Fibroblast of the conjunctiva (primary cell): ENCODE results near the gene LRMDA.

Source experiments
- DNase-seq: peaks from one replicate; pipeline ENCODE4 v3.0.0-alpha.2; 2010; ENCODE audit warnings: low read depth

Gene LRMDA

GRCh38 chr10:75836064-75836463, 404.6 kb downstream of the LRMDA start:
- no peak for DNase-seq

GRCh38 chr10:75838486-75838885, 407.1 kb downstream of the LRMDA start:
- DNase-seq: no peak

GRCh38 chr10:75839020-75839419, 407.6 kb downstream of the LRMDA start:
- no peak for DNase-seq

GRCh38 chr10:75841266-75841665, 409.8 kb downstream of the LRMDA start:
- DNase-seq: no peak

GRCh38 chr10:75845176-75845947, 413.9 kb downstream of the LRMDA start:
- DNase-seq: no peak

- DNase-seq: no peak
Observed at GRCh38 chr10:75847477-75847876, 416.1 kb downstream of the LRMDA start.

- no peak for DNase-seq
Observed at GRCh38 chr10:75851580-75852345, 420.3 kb downstream of the LRMDA start.

- no peak for DNase-seq
Observed at GRCh38 chr10:75852851-75853484, 421.5 kb downstream of the LRMDA start.

GRCh38 chr10:75857269-75857846, 425.9 kb downstream of the LRMDA start:
- no peak for DNase-seq

GRCh38 chr10:75857896-75858295, 426.5 kb downstream of the LRMDA start:
- no peak for DNase-seq

GRCh38 chr10:75858339-75858738, 426.9 kb downstream of the LRMDA start:
- no peak for DNase-seq

- DNase-seq: no peak
Observed at GRCh38 chr10:75859141-75859540, 427.7 kb downstream of the LRMDA start.

- DNase-seq: no peak
Observed at GRCh38 chr10:75860009-75860408, 428.6 kb downstream of the LRMDA start.

GRCh38 chr10:75861582-75861981, 430.2 kb downstream of the LRMDA start:
- DNase-seq: no peak

- DNase-seq: no peak
Observed at GRCh38 chr10:75862935-75863334, 431.5 kb downstream of the LRMDA start.

GRCh38 chr10:75864717-75865116, 433.3 kb downstream of the LRMDA start:
- DNase-seq: no peak

GRCh38 chr10:75865413-75866299, 434.2 kb downstream of the LRMDA start:
- no peak for DNase-seq

- no peak for DNase-seq
Observed at GRCh38 chr10:75866300-75866625, 434.8 kb downstream of the LRMDA start.

GRCh38 chr10:75866731-75867130, 435.3 kb downstream of the LRMDA start:
- DNase-seq: no peak

- no peak for DNase-seq
Observed at GRCh38 chr10:75868574-75868973, 437.1 kb downstream of the LRMDA start.

GRCh38 chr10:75870039-75870645, 438.7 kb downstream of the LRMDA start:
- no peak for DNase-seq
